G401 (cell line): ENCODE results near the gene TPST1. TPM values are rescaled to one million over a fixed set of nuclear protein-coding genes. Genes with fewer than 3 reads are reported as not detected.
"Not testable (repeated sequence)": the region's sequence is repeated elsewhere in the genome, so short reads cannot be mapped to it uniquely, and the experiment has no call there.

Source experiments
- DNase-seq: peaks from one replicate; pipeline ENCODE4 v3.0.0-alpha.2; 2015; ENCODE audit warnings: low spot score
- in situ Hi-C: cut with HindIII; loops from 2 replicates; pipeline ENCODE4 v1.10.0; 2016; ENCODE audit warnings: low sequenced_read_pairs, mixed read lengths
- total RNA-seq: library from RNA; depleted of rRNA; stranded (reverse); fragments of >200 nt; shearing (Covaris generic); gene quantifications from 2 replicates; pipeline ENCODE4 v1.2.3, GENCODE V29; 2014; rRNA removed

TPST1 gene
- 24.4 and 46.7 TPM in 2 replicates for total RNA-seq

- in situ Hi-C loops = no loop called here
- peak; percentile 95 for DNase-seq
These were observed at the start of gene TPST1 for GRCh38 chr7:66204822-66205740. TPST1 (plus strand) TSS chr7:66205334; CDS start chr7:66240426, 35,092 bp downstream.

- DNase-seq, in situ Hi-C loops: not testable (repeated sequence)
These were observed 49.1 kb upstream of the TPST1 start for GRCh38 chr7:66156035-66156434.

GRCh38 chr7:66157060-66157459 lies 48.1 kb upstream of the TPST1 start:
- in situ Hi-C loops = no loop called here
- DNase-seq = no peak

GRCh38 chr7:66162622-66163021 lies 42.5 kb upstream of the TPST1 start:
- in situ Hi-C loops = no loop called here

GRCh38 chr7:66163186-66163610 lies 41.9 kb upstream of the TPST1 start:
- in situ Hi-C loops = no loop called here
- no peak for DNase-seq

More at GRCh38 chr7:66162622-66163021, 42.5 kb upstream of the TPST1 start:
- no peak for DNase-seq

GRCh38 chr7:66164356-66164755 lies 40.8 kb upstream of the TPST1 start:
- DNase-seq = no peak
- in situ Hi-C loops = no loop called here

DNA sequence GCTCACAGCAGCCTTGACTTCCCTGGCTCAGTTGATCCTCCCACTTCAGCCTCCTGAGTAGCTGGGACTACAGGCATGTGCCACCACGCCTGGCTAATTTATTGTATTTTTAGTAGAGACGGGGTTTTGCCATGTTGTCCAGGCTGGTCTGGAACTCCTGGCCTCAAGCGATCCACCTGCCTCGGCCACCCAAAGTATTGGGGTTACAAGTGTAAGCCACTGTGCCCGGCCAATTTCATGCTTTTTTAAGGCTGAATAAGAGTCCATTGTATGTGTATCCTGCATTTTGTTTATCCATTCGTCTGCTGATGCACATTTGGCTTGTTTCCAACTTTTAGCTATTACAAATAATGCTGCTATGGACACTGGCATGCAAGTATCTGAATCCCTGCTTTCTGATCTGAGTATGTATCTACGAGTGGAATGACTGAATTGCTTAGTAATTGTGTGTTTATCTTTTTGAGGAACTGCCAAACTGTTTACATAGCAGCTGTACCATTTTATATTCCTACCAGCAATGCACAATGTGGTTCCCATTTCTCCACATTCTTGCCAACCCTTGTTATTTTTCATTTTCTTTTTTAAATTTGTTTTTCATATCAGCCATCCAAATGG lies 37.3 kb upstream of the TPST1 start:
- in situ Hi-C loops = no loop called here
- DNase-seq = no peak

DNA sequence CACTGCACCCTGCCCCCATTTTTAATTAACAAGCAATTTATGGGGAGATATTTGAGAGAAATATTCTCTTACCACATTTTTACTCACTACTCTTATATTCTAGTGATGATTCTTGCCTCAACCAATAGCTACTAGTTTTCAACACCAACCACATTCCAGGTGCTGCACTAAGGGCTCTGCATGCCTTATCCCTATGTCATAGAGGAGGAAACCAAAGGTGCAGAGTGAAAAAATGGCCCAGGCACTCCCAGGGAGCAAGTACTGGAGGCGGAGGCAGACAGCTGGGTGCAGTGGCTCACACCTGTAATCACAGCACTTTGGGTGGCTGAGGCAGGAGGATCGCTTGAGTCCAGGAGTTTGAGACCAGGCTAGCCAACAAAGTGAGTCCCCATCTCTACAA lies 35.5 kb upstream of the TPST1 start:
- DNase-seq = no peak
- in situ Hi-C loops = no loop called here

GRCh38 chr7:66170309-66171231 lies 34.6 kb upstream of the TPST1 start:
- in situ Hi-C loops = no loop called here
- no peak for DNase-seq

GRCh38 chr7:66172536-66173401 lies 32.4 kb upstream of the TPST1 start:
- DNase-seq, in situ Hi-C loops: not testable (repeated sequence)

DNA sequence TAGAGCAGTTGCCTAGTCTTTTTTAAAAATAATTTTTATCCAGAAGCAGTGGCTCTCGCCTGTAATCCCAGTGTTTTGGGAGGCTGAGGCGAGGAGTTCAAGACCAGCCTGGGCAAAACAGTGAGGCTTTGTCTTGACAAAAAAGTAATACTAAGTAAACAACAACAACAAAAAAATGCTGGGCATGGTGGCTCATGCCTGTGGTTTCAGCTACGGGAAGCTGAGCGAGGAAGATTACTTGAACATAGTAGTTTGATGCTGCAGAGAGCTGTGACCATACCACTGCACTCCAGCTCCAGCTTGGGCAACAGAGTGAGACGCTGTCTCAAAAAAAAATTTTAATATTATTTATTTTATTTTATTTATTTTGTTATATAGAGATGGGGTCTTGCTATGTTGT lies 31.3 kb upstream of the TPST1 start:
- no peak for DNase-seq
- in situ Hi-C loops = no loop called here

GRCh38 chr7:66175006-66175405 lies 30.1 kb upstream of the TPST1 start:
- in situ Hi-C loops, DNase-seq: not testable (repeated sequence)

GRCh38 chr7:66176914-66177313 lies 28.2 kb upstream of the TPST1 start:
- in situ Hi-C loops = no loop called here
- DNase-seq = no peak

DNA sequence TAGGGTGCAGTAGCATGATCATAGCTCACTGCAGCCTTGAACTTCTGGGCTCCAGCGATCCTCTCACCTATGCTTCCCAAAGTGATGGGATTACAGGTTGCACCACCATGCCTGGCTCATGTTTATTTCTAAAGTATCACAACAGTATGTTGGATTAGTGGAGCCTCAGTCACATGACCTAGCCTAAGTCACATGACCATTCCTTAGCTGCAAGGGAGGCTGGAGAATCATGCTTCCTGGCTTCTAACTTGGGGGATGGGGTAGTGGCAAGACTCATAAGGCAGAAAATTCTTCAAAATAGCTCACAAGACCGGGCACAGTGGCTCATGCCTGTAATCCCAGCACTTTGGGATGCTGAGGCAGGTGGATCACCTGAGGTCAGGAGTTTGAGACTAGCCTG lies 26.9 kb upstream of the TPST1 start:
- DNase-seq = no peak

GRCh38 chr7:66181329-66181728 lies 23.8 kb upstream of the TPST1 start:
- in situ Hi-C loops = no loop called here
- DNase-seq = no peak

More for the DNA sequence above, 26.9 kb upstream of the TPST1 start:
- in situ Hi-C loops = no loop called here

DNA sequence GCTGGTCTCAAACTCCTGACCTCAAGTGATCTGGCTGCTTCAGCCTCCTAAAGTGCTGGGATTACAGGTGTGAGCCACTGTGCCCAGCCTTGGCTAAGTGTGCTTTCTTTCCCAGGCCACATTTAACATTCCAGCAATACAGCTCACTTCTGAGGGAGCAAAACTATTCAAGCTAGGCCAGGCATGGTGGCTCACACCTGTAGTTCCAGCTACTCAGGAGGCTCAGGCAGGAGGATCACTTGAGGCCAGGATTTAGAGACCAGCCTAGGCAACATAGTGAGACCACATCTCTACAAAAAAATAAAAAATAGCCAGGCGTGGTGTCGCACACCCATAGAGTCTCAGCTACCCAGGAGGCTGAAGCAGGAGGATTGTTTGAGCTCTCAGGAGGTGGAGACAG lies 23.3 kb upstream of the TPST1 start:
- in situ Hi-C loops = no loop called here
- DNase-seq = no peak

DNA sequence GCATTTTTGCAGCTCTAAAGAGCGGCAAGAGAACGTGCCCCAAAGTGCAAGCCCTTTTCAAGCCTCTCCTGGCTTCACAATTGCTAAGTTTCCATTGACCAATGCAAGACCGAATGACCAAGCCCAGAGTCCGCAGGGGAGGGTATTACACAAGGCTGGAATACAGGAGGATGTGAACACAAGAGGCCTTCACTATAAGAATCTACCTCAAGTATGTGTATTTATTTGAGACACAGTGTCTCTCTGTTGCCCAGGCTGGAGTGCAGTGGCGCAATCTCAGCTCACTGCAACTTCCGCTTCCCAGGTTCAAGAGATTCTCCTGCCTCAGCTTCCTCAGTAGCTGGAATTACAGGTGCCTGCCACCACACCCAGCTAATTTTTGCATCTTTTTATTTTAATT lies 22.2 kb upstream of the TPST1 start:
- in situ Hi-C loops = no loop called here
- no peak for DNase-seq

GRCh38 chr7:66183700-66184099 lies 21.4 kb upstream of the TPST1 start:
- DNase-seq = no peak
- in situ Hi-C loops = no loop called here
